Pulmonary artery endothelial cell (primary cell): ENCODE results near the gene CEP78. TPM values are rescaled to one million over a fixed set of nuclear protein-coding genes. Genes with fewer than 3 reads are reported as not detected.

Experiments used
- DNase-seq: peaks from one replicate; pipeline ENCODE4 v3.0.0-alpha.2; 2011; ENCODE audit warnings: low read depth, low spot score
- total RNA-seq: library from RNA; depleted of rRNA; stranded (reverse); fragments of >200 nt; gene quantifications from 2 replicates; pipeline ENCODE4 v1.2.3, GENCODE V29; 2014

The CEP78 gene
- total RNA-seq, 1 donor from 2014 or later, result 19.3 TPM

- DNase-seq, result no peak
Measured at GRCh38 chr9:78307360-78307759, 71.5 kb downstream of the CEP78 start.

GRCh38 chr9:78309066-78309465 is 73.2 kb downstream of the CEP78 start:
- DNase-seq, result no peak

GRCh38 chr9:78311075-78311474 is 75.2 kb downstream of the CEP78 start:
- DNase-seq, result no peak

- no peak for DNase-seq
Measured at GRCh38 chr9:78311886-78312524, 76.1 kb downstream of the CEP78 start.

DNA sequence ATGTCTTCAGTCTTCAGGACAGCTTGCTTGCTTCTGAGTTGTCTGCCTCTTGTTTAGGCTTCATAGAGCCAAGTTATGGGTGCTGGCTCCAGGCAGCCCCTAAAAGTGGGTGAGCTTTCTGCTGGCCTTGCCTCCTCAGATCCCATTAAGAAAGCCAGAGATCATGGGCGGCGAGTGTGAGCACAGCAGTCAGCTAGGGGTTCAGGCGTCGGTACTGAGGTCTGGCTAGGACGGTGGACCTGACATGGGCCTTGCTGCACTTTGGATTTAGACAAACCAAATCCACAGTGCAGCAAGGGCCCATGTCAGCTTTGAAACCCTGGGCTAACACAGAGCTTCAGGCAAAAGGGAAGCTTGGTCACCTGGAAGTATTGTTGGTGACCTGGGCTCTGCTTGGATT is 78.7 kb downstream of the CEP78 start:
- DNase-seq, result no peak

- DNase-seq, result no peak
Measured at GRCh38 chr9:78314953-78315870, 79.3 kb downstream of the CEP78 start.

DNA sequence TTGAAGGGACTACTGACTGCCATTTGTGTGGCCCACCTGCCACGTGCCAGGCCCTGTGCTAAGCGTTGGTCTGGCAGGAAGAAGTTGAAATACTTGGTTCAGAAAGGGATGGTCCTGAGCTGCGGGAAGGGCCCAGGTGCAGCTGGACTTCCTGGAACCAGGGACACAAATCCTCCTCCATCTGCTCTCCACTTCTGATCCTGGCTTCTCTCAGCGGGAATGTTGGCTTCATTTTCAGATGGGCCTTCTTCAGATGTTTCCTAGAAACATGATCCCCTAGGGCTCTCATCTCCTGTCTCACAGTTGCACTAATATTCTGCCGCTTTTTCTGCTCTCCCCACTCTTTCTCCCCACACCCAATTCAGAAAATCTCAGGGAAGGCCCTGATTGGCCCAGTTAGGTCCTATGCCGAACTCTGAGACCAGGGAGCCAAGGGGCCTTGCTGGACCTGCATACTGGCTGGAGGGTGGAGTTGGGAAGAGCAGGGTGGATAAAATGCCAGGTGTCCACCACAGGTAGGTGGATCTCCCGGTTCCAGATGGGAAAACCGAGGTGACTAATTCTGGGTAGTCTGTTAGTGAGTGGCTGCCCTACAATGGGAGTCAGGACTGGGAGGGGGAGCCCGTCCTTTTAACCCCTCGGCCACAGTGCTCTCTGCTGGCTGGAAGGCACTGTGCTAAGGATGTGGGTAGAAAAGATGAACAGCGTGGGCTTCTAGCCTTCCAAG is 80.5 kb downstream of the CEP78 start:
- DNase-seq, result no peak

- DNase-seq, result no peak
Measured at GRCh38 chr9:78319197-78320029, 83.5 kb downstream of the CEP78 start.

GRCh38 chr9:78320030-78320693 is 84.3 kb downstream of the CEP78 start:
- DNase-seq, result no peak

- no peak for DNase-seq
Measured at GRCh38 chr9:78320875-78321496, 85.1 kb downstream of the CEP78 start.

DNA sequence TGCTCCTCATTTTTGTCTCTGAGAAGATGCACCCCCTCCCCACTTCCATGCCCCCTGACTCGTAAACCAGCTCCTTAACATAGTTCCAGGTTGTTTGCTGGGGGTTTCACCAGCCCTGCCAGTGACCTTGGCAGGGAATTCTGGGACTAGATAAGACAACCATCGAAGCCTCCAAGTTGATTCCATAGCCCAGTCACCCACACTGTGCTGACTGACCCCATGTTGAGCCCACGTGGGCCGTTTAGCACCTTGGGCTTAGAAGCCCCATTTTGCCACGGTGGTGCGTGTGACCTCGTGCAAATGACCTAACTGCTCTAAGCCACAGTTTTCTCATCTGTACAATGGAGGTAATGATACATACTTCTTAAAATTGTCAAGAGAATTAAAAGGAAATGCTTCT is 85.6 kb downstream of the CEP78 start:
- DNase-seq, result no peak

DNA sequence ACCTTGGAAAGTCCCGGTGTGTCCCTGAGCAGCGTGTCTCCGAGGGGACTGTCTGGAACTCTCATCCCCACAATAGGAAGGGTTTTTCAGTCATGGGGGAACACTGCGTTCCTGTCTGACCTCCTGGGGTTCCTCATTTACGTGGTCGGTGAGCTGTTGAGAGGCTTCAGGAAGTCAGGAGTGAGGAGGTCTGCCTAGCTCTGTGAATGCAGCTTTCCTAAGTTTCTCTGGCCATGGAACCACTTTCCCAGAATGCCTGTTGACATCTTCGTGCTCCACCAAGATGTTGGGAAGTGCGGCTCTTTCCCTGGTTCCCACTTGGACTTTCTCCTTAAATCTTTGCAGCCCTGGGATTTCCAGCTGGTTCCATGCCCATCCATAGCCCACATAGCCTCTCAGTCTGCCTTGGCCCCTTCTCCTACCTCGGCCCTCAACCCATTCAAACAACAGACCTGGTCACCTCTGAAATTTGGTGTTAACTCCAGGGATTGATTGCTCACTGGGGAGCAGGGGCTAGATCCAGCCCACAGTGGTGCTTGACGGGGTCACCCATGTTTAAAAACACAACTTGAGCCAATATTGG is 88.3 kb downstream of the CEP78 start:
- no peak for DNase-seq

GRCh38 chr9:78324682-78325081 is 88.8 kb downstream of the CEP78 start:
- DNase-seq, result no peak

DNA sequence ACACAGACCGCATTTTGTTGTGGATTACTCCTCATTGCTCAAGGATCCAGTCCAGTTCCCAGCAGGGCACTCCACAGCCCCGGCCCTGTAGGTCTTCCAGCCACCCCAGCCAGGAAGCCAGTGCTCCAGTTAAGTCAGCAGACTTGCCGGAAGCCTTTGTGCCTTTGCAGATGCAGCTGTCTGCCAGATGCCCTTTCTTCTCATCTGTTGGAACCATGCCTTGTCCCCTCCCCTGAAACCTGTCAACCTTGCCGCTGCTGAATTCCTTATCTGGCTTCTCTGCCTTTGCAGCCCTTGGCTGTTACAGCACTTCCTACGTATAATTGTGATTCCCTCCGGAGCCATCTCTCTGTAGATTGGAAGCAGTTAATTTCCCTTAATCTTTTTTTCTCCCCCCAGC is 89.5 kb downstream of the CEP78 start:
- no peak for DNase-seq

GRCh38 chr9:78325846-78326360 is 90.0 kb downstream of the CEP78 start:
- DNase-seq, result no peak

- DNase-seq, result no peak
Measured at GRCh38 chr9:78326564-78326963, 90.7 kb downstream of the CEP78 start.
